Heart left ventricle (tissue), 13 donors: ENCODE measurements around the gene INSR.

Experiments
- CTCF ChIP-seq, 12 donors: fragments of 200-600 bp; sonication (generic) in 4 of 12; IDR thresholded peaks; one replicate each; pipeline versions ENCODE4 v1.5.0 to v1.8.0; 2018 to 2022; ENCODE audit warnings: antibody characterized with exemption in 12 of 12, mild to moderate bottlenecking in 5 of 12
- POLR2A ChIP-seq, 2 donors: fragments of 450-650 bp; IDR thresholded peaks; one replicate each; pipeline ENCODE4 v1.6.1; 2017; ENCODE audit warnings: antibody characterized with exemption in 2 of 2, mild to moderate bottlenecking in 2 of 2, moderate library complexity in 2 of 2
- donor health status: ischemic (EF 13 %, LVEDD 7.1; RV severe dilation, severe dysfunction).
- donor health status: DM: no; HTN: yes; CAD: no.
- donor health status: DM: no; HTN: no; CAD: no.
- donor health status: ischemic (EF 25% LVEDD 6.9; RV normal size, moderate dysfunction).
- donor health status: ischemic (EF 25% LVEDD 5.7; RV mildly dilated, moderate dysfunction).
- donor health status: ischemic (EF 35%, LVEDD 5.7; RV mildly dilated, moderate dysfunction).
- donor health status: nonischemic (EF 11% LVEDD 7.7; RV severe dilation, severe dysfunction).
- donor health status: DM: yes; HTN: yes; CAD: no.
- donor health status: PGD.
- donor health status: ischemic (EF 29% LVEDD 5.4; RV normal size, mild dysfunction).
- donor health status: nonischemic (EF 23%, LVEDD 6.1; RV moderate dilation, normal function).

GRCh38 chr19:7199613-7200533 lies 94.3 kb downstream of the INSR start:
- TF ChIP-seq POLR2A (IDR thresholded peaks at IDR 0.05) (no peak), CTCF (IDR thresholded peaks at IDR 0.05) (no peak)
